LNCAP (cell line): ENCODE data around the gene FKBP1A.

ENCODE experiments used
- TF ChIP-seq, protein P1 (sequence below): fragments of 450-650 bp; IDR thresholded peaks from 2 replicates; pipeline ENCODE4 v1.5.1; 2017; ENCODE audit warnings: mild to moderate bottlenecking

FKBP1A gene

DNA sequence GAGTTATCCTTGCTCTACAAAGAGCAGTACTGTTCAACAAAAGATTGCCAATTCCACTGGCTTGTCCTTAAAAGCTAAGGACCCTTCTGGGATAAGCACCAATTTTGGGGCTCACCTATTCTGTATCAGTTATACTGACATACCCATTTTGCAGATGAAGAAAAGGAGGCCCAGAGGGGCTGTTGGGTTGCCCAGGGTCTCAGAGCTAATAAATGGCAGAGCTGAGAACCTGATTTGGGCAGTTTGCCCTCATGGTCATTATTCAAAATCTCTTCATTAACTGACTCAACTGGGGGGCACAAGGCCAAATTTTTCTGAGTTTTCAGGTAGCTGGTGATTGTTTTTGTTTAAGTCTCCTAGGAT is 42.5 kb upstream of the FKBP1A start:
- TF ChIP-seq, protein P1, sequence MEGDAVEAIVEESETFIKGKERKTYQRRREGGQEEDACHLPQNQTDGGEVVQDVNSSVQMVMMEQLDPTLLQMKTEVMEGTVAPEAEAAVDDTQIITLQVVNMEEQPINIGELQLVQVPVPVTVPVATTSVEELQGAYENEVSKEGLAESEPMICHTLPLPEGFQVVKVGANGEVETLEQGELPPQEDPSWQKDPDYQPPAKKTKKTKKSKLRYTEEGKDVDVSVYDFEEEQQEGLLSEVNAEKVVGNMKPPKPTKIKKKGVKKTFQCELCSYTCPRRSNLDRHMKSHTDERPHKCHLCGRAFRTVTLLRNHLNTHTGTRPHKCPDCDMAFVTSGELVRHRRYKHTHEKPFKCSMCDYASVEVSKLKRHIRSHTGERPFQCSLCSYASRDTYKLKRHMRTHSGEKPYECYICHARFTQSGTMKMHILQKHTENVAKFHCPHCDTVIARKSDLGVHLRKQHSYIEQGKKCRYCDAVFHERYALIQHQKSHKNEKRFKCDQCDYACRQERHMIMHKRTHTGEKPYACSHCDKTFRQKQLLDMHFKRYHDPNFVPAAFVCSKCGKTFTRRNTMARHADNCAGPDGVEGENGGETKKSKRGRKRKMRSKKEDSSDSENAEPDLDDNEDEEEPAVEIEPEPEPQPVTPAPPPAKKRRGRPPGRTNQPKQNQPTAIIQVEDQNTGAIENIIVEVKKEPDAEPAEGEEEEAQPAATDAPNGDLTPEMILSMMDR: no peak

DNA sequence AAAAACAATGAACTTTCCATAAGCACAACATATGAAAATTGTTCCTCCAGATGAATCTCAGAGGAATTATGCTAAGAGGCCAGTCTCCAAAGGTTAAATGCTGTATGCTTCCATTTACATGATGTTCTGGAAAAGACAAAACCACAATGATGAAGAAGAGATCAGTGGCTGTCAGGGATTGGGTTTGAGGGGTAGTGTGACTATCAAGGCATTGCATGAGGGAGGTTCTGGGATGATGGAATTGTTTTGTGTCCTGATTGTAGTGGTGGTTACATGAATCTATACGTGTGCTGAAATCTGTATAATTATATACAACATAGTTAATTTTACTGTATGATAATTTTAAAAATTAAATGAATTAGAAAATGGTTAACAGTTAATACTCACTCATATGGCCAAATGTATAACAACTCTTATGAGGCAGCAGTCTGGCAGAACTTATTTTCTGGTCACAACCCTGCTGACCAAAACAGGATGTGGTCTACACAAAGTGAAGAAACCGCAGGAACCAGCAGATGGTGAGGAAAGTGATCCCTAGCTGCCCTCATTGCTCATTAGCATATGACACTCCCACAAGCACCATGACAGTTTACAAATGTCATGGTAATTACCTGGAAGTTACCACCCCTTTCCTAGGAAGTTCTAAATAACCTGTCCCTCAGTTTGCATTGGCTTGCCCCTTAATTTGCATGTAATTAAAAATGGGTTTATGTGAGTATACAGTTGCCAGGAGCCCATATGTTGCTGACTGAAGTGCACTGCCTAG is 41.9 kb upstream of the FKBP1A start:
- TF ChIP-seq, protein P1: no peak

DNA sequence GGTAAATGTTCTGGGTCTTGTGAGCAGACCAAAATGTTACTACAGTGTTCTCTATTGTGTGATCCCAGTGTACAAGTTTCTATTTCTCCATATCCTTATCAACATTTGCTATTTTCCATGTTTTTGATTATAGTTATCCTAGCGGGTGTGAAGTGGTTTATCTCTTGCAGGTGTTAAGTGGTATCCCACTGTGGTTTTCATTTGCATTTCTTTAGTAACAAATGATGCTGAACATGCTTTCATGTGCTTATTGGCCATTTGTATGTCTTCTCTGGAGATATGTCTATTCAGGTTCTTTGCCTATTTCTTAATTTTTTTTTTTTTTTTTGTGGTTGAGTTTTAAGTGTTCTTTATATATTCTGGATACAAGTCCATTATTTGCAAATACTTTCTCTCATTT is 38.3 kb upstream of the FKBP1A start:
- TF ChIP-seq, protein P1: no peak

DNA sequence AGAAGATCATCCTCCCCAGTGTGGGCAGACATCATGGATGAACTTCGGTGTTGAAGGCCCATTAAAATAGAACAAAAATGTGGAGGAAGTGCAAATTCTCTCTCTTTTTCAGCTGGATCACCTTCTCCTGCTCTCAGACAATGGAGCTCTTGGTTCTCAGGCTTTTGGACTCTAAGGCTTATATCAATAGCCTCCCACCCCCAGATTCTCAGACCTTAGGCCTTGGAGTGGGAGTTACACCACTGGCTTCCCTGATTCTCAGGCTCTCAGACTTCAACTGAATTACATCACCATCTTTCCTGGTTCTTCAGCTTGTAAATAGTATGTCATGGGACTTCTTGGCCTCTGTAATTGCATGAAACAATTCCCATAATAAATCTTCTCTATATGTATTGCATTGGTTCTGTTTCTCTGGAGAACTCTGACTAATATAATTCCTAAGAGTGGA is 37.2 kb upstream of the FKBP1A start:
- TF ChIP-seq, protein P1: no peak

DNA sequence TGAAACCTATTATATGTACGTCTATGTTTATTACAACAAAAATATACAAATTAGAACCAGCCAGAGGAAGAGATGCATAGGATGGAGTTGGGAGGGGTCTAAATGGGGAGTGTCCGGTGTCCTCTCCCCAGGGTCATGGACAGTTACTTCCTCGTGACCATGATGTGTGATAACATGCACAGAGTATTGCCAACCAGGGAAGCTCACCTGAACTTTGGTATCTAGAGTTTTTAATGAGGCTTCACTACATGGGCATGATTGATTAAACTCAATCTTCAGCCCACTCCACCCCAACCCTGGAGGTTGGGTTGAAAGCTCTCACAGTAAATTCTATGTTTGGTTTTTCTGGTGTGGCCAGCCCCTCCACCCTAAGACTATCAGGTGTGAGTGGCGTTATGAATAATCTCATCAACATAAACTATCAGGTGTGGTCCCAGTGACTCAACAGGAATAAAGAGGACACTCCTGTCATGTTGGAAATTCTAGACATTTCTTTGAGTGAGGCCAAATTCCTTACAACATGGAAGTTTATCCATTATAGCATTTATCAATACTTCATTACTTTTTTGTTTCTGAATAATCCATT is 36.4 kb upstream of the FKBP1A start:
- TF ChIP-seq, protein P1: no peak

DNA sequence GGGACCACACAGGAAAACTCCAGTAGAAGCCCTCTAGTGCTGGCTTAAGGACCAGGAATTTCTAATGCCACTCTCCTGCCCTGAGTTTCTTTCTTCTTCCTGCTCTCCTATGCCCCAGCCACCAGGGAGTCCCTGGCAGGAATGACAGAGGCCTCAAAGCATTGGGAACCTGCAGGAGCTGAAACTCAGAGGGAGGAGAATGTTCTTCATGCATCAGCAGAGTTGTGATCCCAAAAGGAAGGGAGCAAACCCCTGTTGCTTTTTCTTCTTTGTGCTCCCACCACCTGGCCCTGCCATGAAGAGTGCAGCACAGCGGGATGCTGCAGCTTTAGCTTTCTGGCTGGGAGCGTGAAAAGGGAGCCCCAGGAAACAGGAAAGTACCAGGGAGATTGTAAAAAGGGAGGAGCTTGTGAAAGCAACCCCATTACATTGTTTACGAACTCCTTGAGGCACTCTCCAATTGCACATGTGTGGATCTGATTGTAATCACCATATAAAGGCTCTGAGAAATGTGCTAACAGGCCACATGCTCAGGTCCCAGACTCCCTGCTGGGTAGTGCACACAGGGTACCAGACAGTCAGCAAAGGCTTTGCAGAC is 34.7 kb upstream of the FKBP1A start:
- TF ChIP-seq, protein P1: no peak

DNA sequence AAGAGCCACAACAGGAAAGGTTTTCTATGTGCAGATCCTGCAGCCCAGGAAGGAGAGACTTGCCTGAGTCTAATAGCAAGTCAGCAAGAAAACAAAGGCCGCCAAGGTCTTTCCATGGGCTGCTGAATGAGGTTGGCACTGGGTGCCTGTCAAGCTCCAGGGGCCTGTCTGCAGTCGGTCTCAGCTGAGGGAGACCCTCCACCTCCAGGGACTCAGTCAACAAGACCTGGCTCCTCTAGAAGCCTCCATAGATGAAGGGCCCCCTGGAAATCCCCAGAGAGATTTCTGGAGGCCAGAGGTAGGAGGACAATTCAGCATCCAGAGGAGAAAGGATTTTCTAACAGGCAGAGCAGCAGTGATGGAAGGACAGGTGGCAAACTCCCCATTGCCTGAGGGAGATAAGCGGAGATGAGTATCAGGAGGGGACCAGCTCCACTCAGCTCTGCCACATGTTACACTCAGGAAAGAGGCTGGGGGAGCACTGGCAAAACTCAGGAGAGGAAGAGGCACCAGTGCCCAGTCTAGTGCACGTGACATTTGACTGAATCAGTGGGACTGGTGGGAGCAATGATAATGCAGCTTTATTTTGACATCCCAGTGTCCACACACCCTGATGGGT is 33.5 kb upstream of the FKBP1A start:
- TF ChIP-seq, protein P1: no peak
